Large intestine (tissue), 3 donors: ENCODE data around the gene ATP13A3. TPM values are rescaled to one million over a fixed set of nuclear protein-coding genes. Genes with fewer than 3 reads are reported as not detected.
"Not testable (repeated sequence)": the region's sequence is repeated elsewhere in the genome, so short reads cannot be mapped to it uniquely, and the experiment has no call there.

Source experiments
- DNase-seq, 2 donors: peaks; one replicate each; pipeline versions ENCODE4 v3.0.0 to v3.0.0-alpha.2; 2013
- H3K27ac ChIP-seq: one replicate; pipeline ENCODE4 v1.5.1; 2013; ENCODE audit warnings: low read length
- H3K27me3 ChIP-seq: 2 replicates; pipeline ENCODE4 v1.6.1; 2013; ENCODE audit warnings: low read length; ENCODE audit not compliant: control insufficient read depth, insufficient read depth
- H3K36me3 ChIP-seq: 2 replicates; pipeline ENCODE4 v1.6.1; 2013; ENCODE audit warnings: low read length; ENCODE audit not compliant: control insufficient read depth, insufficient read depth
- H3K4me1 ChIP-seq: one replicate; pipeline ENCODE4 v1.6.1; 2013; ENCODE audit warnings: low read length; ENCODE audit not compliant: control insufficient read depth, insufficient read depth
- H3K4me3 ChIP-seq: one replicate; pipeline ENCODE4 v1.5.1; 2013; ENCODE audit warnings: low read length
- H3K9me3 ChIP-seq: one replicate; pipeline ENCODE4 v1.6.1; 2013; ENCODE audit warnings: mild to moderate bottlenecking, low read depth, low read length, moderate library complexity; ENCODE audit not compliant: control insufficient read depth
- WGBS: methylation state at CpG from one replicate; pipeline ENCODE4 v1.1.5; 2013; ENCODE audit warnings: low lambda C conversion rate; ENCODE audit not compliant: insufficient coverage; 5-methylcytosine and 5-hydroxymethylcytosine counted together
- polyA plus RNA-seq: library from polyadenylated mRNA; unstranded; fragments of 120-200 nt; gene quantifications from one replicate; pipeline ENCODE4 v1.2.1, GENCODE V29; 2013

Gene ATP13A3
- polyA plus RNA-seq, 1 donor = 64.6 TPM

DNA sequence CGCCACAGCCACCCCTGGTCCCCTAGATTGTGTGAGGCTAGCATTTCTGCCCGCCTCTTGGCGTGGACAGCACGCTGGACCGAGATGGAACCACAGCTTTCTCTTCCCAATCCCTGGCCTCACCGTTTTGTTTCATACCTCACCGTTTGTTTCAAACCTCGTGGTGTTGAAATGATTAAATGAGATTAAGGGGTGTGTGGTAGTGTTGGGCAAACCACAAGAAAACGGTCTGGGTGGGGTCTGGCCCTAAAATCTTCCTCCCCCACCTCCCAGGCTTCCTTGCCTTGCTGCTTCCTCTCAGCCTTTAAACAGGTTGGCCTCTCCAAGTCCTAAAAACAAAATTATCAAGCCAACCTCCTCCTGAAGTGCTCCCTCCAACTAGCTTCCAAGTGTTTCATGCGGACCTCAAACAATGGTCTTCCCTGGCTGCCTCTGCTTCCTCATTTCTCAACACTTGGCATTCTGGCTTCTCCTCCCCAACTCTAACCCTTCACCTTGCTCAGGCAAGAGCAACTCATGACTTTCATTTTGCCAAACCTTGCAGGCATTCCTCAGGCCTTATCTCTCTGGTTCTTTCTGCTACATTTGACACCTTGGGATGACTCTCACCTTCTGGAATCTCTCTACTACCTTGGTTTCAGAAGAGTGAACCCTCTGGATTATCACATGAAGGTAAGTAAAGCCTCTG, 1.4 kb upstream of the ATP13A3 start:
- Histone ChIP-seq H3K4me3 (peak overlapping the region; percentile 73), H3K36me3 (no peaks in the 10 kb centered on the region), H3K27me3 (no peaks in the 10 kb centered on the region), H3K9me3 (no peaks in the 10 kb centered on the region), H3K27ac (peak overlapping the region; percentile 52), H3K4me1 (peaks cover 2% of the 10 kb centered on the region)
- peak in 1 of 2 donors; percentile 23 for DNase-seq
- WGBS = 80% methylated on average over 3 of the region's 10 CpGs

- WGBS = no CpG with 5 or more reads among the region's 56 CpGs
- peaks cover 2% of the 10 kb centered on the region for H3K4me1 ChIP-seq
These were observed 670 bp upstream of the ATP13A3 start for GRCh38 chr3:194487289-194488054.

GRCh38 chr3:194485881-194486539, 792 bp downstream of the ATP13A3 start:
- peak overlapping the region; percentile 66 for H3K4me3 ChIP-seq
- H3K9me3 ChIP-seq = no peaks in the 10 kb centered on the region
- H3K36me3 ChIP-seq = no peaks in the 10 kb centered on the region
- DNase-seq = peak; percentile 40 to 64
- H3K27ac ChIP-seq = peak overlapping the region; percentile 80
- H3K4me1 ChIP-seq = peaks cover 2% of the 10 kb centered on the region
- no CpG with 5 or more reads among the region's 42 CpGs for WGBS
- H3K27me3 ChIP-seq = no peaks in the 10 kb centered on the region

More at GRCh38 chr3:194487289-194488054, 670 bp upstream of the ATP13A3 start:
- peak; percentile 49 to 73 for DNase-seq
- Histone ChIP-seq H3K36me3 (no peaks in the 10 kb centered on the region), H3K9me3 (no peaks in the 10 kb centered on the region), H3K4me3 (peak overlapping the region; percentile 73), H3K27me3 (no peaks in the 10 kb centered on the region), H3K27ac (peak overlapping the region; percentile 52)

DNA sequence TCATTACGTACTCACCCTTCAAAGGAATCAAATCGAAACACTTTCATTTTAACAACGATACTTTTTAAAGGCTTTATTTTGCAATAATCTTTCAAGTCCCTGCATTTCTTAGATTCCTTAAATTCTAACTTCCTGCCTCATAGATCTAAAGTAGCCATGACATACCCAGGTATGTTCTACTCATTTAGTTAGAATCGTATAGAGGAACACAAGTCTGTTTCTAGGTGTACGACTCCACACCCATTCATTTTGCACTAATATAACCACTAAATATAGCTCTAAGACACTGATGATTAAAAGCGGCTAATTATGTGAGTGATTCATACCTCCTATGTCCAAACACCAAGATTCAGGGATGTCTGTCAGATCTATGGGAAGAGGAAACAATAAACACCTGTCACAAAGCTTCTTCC, 1.3 kb downstream of the ATP13A3 start:
- WGBS = 20% methylated on average over 1 of the region's 6 CpGs
- H3K27me3 ChIP-seq = no peaks in the 10 kb centered on the region
- no peak for DNase-seq
- H3K27ac ChIP-seq = peak overlapping the region; percentile 80
- H3K4me3 ChIP-seq = peak overlapping the region; percentile 66
- no peaks in the 10 kb centered on the region for H3K36me3 ChIP-seq
- no peaks in the 10 kb centered on the region for H3K9me3 ChIP-seq
- peaks cover 2% of the 10 kb centered on the region for H3K4me1 ChIP-seq

- Histone ChIP-seq H3K4me3 (no peak overlapping the region), H3K27ac (no peak overlapping the region), H3K4me1 (peaks cover 2% of the 10 kb centered on the region), H3K9me3 (no peaks in the 10 kb centered on the region), H3K36me3 (no peaks in the 10 kb centered on the region), H3K27me3 (no peaks in the 10 kb centered on the region)
- 91% methylated on average over 3 of the region's 12 CpGs for WGBS
- DNase-seq = no peak
These were observed 2.2 kb downstream of the ATP13A3 start for GRCh38 chr3:194484614-194485013.

DNA sequence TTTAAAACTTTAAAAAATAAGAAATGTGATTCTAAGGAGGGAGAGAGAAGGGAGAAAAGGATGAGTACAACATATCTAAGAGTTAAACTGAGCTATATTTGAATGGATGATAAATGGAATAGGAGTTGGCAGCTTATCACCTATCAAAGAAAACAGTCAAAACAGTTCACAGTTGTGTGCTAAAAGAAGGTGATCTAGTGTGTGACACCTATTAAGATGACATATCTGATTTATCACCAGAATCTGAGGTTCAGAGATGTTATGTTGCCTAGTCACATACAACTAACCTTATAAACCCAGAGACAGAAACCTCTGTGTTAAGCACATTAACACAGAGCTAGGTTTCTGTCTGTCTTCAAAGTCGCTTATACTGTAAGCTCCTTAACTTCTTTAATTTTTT, 3.0 kb downstream of the ATP13A3 start:
- no peak overlapping the region for H3K27ac ChIP-seq
- H3K9me3 ChIP-seq = no peaks in the 10 kb centered on the region
- H3K36me3 ChIP-seq = peaks cover under 1% of the 10 kb centered on the region
- no peaks in the 10 kb centered on the region for H3K27me3 ChIP-seq
- WGBS = no CpG with 5 or more reads among the region's 1 CpG
- H3K4me1 ChIP-seq = peaks cover 2% of the 10 kb centered on the region
- no peak for DNase-seq
- no peak overlapping the region for H3K4me3 ChIP-seq

GRCh38 chr3:194482830-194483229, 4.0 kb downstream of the ATP13A3 start:
- H3K4me3 ChIP-seq, H3K4me1 ChIP-seq, H3K9me3 ChIP-seq, DNase-seq, H3K27ac ChIP-seq, H3K27me3 ChIP-seq, H3K36me3 ChIP-seq: not testable (repeated sequence)
- WGBS = no CpG with 5 or more reads among the region's 13 CpGs

DNA sequence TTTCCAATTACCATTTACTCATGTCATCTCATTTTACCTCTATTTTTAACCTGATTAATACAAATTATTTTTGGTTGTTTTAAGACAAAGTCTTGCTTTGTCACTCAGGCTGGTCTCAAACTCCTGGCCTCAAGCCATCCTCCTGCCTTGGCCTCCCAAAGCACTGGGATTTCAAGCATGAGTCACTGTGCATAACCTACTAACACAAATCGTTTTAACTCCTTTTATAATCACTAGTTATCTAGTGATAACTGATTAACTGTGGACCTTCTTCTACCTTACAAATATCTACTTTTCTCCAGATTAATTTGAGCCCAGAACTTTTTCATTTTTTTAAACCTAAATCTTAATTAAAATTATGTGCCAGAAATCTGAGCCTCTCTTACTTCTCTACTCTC, 4.6 kb downstream of the ATP13A3 start:
- no peak for DNase-seq
- Histone ChIP-seq H3K27ac (no peak overlapping the region), H3K27me3 (no peaks in the 10 kb centered on the region), H3K4me1 (peaks cover 5% of the 10 kb centered on the region), H3K9me3 (no peaks in the 10 kb centered on the region), H3K36me3 (peaks cover 6% of the 10 kb centered on the region), H3K4me3 (no peak overlapping the region)
- no CpG with 5 or more reads among the region's 1 CpG for WGBS

GRCh38 chr3:194481525-194482195, 5.1 kb downstream of the ATP13A3 start:
- Histone ChIP-seq H3K27ac (no peak overlapping the region), H3K4me3 (no peak overlapping the region), H3K4me1 (peaks cover 8% of the 10 kb centered on the region), H3K27me3 (no peaks in the 10 kb centered on the region), H3K9me3 (no peaks in the 10 kb centered on the region), H3K36me3 (peaks cover 6% of the 10 kb centered on the region)
- DNase-seq = no peak
- 24% methylated on average over 5 of the region's 5 CpGs for WGBS

DNA sequence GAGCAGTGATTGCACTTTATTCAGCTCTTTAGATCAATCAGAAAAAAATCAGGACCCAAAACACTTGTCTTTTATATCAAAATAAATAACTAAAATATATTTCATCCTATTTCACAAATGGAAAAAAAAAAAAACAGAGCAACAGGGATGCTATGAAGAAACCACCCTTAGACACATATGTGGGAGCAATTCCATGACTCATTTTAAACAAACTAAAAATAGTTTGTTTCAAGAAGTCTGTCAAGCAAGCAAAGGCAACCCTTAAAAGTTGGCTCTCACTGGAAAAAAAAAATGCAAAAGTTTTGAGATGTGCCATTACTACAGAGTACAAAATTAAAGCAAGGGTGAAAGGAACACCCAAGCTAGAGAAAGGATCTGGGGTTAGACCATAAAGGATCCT, 5.7 kb downstream of the ATP13A3 start:
- DNase-seq = no peak
- Histone ChIP-seq H3K4me1 (peaks cover 13% of the 10 kb centered on the region), H3K27ac (no peak overlapping the region), H3K9me3 (no peaks in the 10 kb centered on the region), H3K27me3 (no peaks in the 10 kb centered on the region), H3K36me3 (peaks cover 6% of the 10 kb centered on the region), H3K4me3 (no peak overlapping the region)
